HG03108 (cell line): ENCODE results near the gene SPEG.

Experiments used
- ATAC-seq: cut with Tn5 transposase; IDR thresholded peaks from one replicate; pipeline ENCODE4 v1.9.1; 2021; ENCODE audit warnings: moderate library complexity; ENCODE audit not compliant: unreplicated experiment

SPEG gene

GRCh38 chr2:219475278-219475677 lies 40.6 kb downstream of the SPEG start:
- no peak for ATAC-seq

GRCh38 chr2:219475697-219476651 lies 41.3 kb downstream of the SPEG start:
- no peak for ATAC-seq

- ATAC-seq, result no peak
Observed at GRCh38 chr2:219476652-219477151, 42.1 kb downstream of the SPEG start.

DNA sequence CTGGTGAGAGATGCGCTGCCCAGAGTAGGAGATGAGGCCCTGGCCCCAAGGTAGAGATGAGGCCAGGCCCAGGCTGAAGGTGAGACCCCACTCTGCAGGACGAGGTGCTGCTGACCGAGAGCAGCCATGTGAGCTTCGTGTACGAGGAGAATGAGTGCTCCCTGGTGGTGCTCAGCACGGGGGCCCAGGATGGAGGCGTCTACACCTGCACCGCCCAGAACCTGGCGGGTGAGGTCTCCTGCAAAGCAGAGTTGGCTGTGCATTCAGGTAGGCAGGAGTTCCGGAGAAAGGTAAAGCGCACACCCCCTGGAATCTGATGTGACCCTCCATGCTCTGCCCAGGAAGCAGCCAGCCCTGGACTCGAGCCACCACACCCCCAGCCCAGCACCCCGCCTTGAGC lies 42.5 kb downstream of the SPEG start:
- ATAC-seq, result no peak

- ATAC-seq, result no peak
Observed at GRCh38 chr2:219477815-219478214, 43.2 kb downstream of the SPEG start.

DNA sequence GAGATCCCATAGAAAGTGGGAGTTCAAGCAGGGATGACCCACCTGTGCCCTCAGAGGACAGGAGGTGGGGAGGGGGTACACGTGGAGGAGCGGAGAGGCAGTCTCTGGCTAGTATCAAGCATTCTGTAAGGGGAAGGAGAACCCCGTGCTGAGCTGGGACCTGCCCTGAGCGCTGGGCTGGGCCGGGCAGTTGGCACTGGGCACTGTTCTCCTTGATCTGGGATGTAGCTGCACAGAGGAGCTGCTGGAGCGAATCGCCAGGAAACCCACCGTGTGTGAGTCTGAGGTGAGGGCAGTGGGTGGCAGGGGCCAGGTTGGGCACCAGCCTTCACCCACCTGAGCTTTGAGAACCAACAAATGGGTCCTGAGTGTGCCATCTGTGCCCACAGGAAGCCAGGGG lies 44.3 kb downstream of the SPEG start:
- ATAC-seq, result no peak

DNA sequence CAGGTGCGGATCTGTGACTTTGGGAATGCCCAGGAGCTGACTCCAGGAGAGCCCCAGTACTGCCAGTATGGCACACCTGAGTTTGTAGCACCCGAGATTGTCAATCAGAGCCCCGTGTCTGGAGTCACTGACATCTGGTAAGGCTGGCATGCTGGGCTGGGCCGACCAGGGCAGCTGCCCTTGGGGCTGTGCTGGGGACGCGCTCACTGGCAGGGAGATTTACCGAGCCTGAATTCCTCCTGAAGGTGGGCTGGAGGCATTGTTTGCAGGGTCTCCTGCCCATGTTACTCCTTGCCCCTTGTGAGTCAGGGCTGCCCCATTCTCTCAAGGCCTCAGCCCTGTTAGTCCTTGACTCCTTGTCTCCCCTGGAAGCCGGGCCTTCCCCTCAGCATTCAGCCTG lies 45.4 kb downstream of the SPEG start:
- no peak for ATAC-seq

DNA sequence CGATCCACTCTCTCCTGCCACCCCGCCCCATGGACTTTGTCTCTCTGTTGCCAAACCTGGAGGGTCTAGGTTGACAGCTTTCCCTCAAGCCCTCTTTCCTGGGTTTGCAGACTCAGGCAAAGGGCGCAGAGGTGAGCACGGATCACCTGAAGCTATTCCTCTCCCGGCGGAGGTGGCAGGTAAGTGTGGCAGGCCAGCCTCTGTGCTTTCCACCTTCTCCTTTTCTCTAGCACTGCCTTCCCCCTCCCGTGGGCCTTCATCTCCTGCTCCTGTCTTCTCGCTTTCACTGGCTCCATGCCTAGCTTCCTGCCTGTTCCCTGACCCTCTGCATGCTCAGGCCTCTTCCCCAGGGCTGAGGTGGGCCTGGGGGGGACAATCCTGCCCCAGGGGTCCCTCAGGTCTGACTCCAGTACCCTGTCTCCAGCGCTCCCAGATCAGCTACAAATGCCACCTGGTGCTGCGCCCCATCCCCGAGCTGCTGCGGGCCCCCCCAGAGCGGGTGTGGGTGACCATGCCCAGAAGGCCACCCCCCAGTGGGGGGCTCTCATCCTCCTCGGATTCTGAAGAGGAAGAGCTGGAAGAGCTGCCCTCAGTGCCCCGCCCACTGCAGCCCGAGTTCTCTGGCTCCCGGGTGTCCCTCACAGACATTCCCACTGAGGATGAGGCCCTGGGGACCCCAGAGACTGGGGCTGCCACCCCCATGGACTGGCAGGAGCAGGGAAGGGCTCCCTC lies 48.2 kb downstream of the SPEG start:
- no peak for ATAC-seq

GRCh38 chr2:219483451-219484342 lies 49.1 kb downstream of the SPEG start:
- ATAC-seq, result no peak

GRCh38 chr2:219484343-219485200 lies 49.9 kb downstream of the SPEG start:
- ATAC-seq, result no peak

DNA sequence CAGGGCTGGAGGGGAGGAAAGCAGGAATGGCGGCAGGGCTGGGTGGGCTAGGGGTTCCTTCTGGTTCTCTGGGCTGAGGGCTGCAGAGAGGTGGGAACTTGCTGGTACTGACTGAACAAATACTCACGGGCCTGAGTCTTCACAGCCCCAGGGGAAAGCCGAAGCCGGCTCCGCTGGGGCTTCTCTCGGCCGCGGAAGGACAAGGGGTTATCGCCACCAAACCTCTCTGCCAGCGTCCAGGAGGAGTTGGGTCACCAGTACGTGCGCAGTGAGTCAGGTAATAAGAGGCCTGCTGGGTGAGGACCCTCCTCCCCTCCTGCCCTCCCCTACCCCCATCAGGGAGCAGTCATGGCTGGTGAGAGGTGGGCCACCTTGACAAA lies 50.5 kb downstream of the SPEG start:
- no peak for ATAC-seq

- no peak for ATAC-seq
Observed at GRCh38 chr2:219486380-219486959, 51.8 kb downstream of the SPEG start.

GRCh38 chr2:219488149-219488843 lies 53.7 kb downstream of the SPEG start:
- ATAC-seq, result no peak

DNA sequence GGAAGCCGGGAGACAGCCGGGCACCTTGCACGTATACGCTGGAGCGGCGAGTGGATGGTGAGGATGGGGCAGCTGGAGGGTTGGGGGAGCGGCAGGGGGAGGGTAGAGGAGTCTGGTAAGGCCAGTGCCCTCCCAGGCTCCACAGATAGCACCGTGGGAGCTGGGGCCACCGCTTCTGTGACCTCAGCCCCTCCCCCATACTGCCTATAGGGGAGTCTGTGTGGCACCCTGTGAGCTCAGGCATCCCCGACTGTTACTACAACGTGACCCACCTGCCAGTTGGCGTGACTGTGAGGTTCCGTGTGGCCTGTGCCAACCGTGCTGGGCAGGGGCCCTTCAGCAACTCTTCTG lies 54.2 kb downstream of the SPEG start:
- ATAC-seq, result no peak

- no peak for ATAC-seq
Observed at GRCh38 chr2:219489315-219489714, 54.7 kb downstream of the SPEG start.

GRCh38 chr2:219490186-219490585 lies 55.5 kb downstream of the SPEG start:
- ATAC-seq, result no peak

DNA sequence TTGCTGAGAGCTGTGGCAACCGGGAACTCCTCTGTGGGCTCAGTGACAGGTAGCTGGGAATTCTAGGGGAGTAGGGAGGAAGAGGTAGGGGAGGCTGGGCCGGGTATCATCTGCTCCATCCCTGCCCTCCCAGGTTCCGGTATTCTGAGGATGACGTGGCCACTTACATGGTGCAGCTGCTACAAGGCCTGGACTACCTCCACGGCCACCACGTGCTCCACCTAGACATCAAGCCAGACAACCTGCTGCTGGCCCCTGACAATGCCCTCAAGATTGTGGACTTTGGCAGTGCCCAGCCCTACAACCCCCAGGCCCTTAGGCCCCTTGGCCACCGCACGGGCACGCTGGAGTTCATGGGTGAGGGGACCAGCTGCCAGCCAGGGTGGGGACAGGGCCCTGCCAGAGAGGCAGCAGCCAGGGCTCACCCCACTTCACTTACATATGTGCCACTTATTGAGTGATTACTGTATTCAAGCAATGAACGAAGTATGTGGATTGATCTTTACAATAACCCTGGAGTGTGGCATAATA lies 56.0 kb downstream of the SPEG start:
- ATAC-seq, result no peak

DNA sequence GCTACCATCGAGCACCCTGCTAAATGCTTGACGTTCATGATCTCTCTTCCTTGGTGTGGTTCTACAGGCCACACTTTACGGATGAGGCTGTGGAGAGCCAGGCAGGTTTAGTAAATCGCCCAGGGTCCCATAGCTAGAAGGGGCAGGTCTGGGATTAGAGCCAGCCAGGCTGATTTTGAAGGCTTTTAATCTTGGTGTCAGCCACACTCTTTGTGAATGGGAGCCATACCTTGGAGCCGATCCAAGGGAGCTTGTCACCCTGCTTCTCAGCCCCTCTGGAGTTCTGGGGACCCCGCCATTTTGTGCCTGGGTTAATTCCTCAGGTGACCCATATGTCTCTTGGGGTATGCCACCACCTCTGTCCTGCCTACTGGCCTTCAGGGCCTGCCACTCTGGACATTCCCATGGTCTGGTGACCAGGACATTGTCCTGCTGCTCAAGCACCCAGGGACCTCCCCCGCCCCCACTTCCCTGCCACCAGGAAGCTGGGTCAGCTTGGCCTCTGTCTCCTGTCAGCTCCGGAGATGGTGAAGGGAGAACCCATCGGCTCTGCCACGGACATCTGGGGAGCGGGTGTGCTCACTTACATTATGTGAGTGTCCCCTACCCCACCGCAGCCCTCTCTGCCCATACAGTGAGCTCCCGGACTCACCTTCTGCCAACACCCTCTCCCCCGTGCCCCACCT lies 56.8 kb downstream of the SPEG start:
- ATAC-seq, result no peak
